ENCODE results near the gene RUBCNL. TPM values are rescaled to one million over a fixed set of nuclear protein-coding genes. Genes with fewer than 3 reads are reported as not detected.

The RUBCNL gene
- total RNA-seq, 4 donors from 2014 or later: 0.48 to 0.85 (median 0.76) TPM; not detected in 1

- Histone ChIP-seq H3K36me3 (no peaks in the 10 kb centered on the region), H3K27me3 (peaks cover 0 to 3% (median 0%) of the 10 kb centered on the region in 4 donors), H3K4me1 (no peaks in the 10 kb centered on the region), H3K27ac (no peak overlapping the region), H3K4me3 (no peak overlapping the region), H3K9me3 (no peaks in the 10 kb centered on the region)
- TF ChIP-seq POLR2A (IDR thresholded peaks at IDR 0.05): no peak
- TF ChIP-seq, protein P1, sequence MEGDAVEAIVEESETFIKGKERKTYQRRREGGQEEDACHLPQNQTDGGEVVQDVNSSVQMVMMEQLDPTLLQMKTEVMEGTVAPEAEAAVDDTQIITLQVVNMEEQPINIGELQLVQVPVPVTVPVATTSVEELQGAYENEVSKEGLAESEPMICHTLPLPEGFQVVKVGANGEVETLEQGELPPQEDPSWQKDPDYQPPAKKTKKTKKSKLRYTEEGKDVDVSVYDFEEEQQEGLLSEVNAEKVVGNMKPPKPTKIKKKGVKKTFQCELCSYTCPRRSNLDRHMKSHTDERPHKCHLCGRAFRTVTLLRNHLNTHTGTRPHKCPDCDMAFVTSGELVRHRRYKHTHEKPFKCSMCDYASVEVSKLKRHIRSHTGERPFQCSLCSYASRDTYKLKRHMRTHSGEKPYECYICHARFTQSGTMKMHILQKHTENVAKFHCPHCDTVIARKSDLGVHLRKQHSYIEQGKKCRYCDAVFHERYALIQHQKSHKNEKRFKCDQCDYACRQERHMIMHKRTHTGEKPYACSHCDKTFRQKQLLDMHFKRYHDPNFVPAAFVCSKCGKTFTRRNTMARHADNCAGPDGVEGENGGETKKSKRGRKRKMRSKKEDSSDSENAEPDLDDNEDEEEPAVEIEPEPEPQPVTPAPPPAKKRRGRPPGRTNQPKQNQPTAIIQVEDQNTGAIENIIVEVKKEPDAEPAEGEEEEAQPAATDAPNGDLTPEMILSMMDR (IDR thresholded peaks at IDR 0.05): no peak
- DNase-seq: no peak
- WGBS, 2 donors: 39 to 50% methylated on average over 2 of the region's 2 CpGs
- intact Hi-C loops (cut with DNase I): no loop called here
Observed at GRCh38 chr13:46402178-46402577, 15.1 kb upstream of the RUBCNL start.

GRCh38 chr13:46401432-46401831 is 14.4 kb upstream of the RUBCNL start:
- no peak for TF ChIP-seq POLR2A (IDR thresholded peaks at IDR 0.05)
- TF ChIP-seq, protein P1 (IDR thresholded peaks at IDR 0.05): no peak
- H3K36me3 ChIP-seq: no peaks in the 10 kb centered on the region
- intact Hi-C loops (cut with DNase I): no loop called here
- no peak for DNase-seq
- no peak overlapping the region for H3K4me3 ChIP-seq
- H3K27me3 ChIP-seq: peaks cover 0 to 3% (median 0%) of the 10 kb centered on the region in 4 donors
- WGBS, 2 donors: 13 to 22% methylated on average over 1 of the region's 1 CpG
- H3K4me1 ChIP-seq: no peaks in the 10 kb centered on the region
- H3K9me3 ChIP-seq: no peaks in the 10 kb centered on the region
- no peak overlapping the region for H3K27ac ChIP-seq

DNA sequence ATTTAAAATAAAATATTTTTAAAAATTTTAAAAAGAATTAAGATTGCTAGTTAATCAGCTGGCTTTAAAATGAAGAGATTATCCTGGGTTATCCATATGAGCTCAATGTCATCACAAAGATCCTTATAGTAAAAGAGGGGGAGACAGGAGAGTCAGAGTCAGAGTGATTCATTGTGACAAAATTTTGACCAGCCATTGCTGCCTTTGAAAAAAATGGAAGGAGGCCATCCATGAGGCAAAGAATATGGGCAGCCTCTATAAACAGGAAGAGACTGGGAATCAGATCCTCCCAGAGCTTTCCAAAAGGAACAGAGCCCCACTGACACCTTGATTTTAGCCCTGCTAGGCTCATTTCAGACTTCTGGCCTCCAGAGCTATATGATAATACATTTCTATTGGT is 9.3 kb upstream of the RUBCNL start:
- no peaks in the 10 kb centered on the region for H3K27me3 ChIP-seq
- H3K4me3 ChIP-seq: no peak overlapping the region
- no peaks in the 10 kb centered on the region for H3K4me1 ChIP-seq
- DNase-seq: no peak
- intact Hi-C loops (cut with DNase I): no loop called here
- TF ChIP-seq, protein P1 (IDR thresholded peaks at IDR 0.05): no peak
- no peak for TF ChIP-seq POLR2A (IDR thresholded peaks at IDR 0.05)
- no peak overlapping the region for H3K27ac ChIP-seq
- no peaks in the 10 kb centered on the region for H3K36me3 ChIP-seq
- H3K9me3 ChIP-seq: no peaks in the 10 kb centered on the region

DNA sequence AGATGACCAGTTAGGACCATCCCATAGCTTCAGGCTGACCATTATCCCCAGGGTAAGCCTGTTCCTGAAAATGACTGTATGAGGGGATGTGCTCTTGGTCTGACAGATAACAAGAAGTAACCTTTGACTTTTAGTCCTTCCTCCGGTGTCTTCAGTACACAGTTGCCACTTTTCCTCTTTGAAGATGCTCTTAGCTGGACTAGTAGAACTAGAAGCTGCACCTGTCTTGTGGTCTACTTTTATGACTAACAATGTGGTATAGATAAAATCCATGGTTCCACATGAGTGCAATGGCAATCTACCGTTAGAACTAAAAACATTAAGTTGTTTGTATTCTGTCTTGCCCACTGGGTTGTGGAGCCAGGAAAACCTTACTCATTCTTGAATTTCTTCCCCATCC is 5.9 kb upstream of the RUBCNL start:
- Histone ChIP-seq H3K27me3 (peaks cover 0 to 25% (median 0%) of the 10 kb centered on the region in 4 donors), H3K36me3 (no peaks in the 10 kb centered on the region), H3K4me3 (no peak overlapping the region), H3K4me1 (peaks cover 0 to 16% (median 0%) of the 10 kb centered on the region in 3 donors), H3K9me3 (no peaks in the 10 kb centered on the region), H3K27ac (no peak overlapping the region)
- TF ChIP-seq, protein P1 (IDR thresholded peaks at IDR 0.05): no peak
- TF ChIP-seq POLR2A (IDR thresholded peaks at IDR 0.05): no peak
- WGBS, 2 donors: 52 to 57% methylated on average over 2 of the region's 2 CpGs
- intact Hi-C loops (cut with DNase I): no loop called here
- DNase-seq: no peak

- TF ChIP-seq POLR2A (IDR thresholded peaks at IDR 0.05): no peak
- TF ChIP-seq, protein P1 (IDR thresholded peaks at IDR 0.05): no peak
- 46 to 50% methylated on average over 7 to 8 of the region's 9 CpGs for WGBS, 2 donors
- no peaks in the 10 kb centered on the region for H3K36me3 ChIP-seq
- H3K4me3 ChIP-seq: no peak overlapping the region
- peak overlapping the region in 2 of 4 donors; percentile 35 to 44 for H3K27ac ChIP-seq
- DNase-seq: no peak
- no peaks in the 10 kb centered on the region for H3K9me3 ChIP-seq
- H3K4me1 ChIP-seq: peaks cover 0 to 34% (median 8%) of the 10 kb centered on the region in 3 donors
- peaks cover 0 to 57% (median 0%) of the 10 kb centered on the region in 4 donors for H3K27me3 ChIP-seq
- intact Hi-C loops (cut with DNase I): no loop called here
Observed at GRCh38 chr13:46389457-46390451, 2.7 kb upstream of the RUBCNL start.
